Measurements from ENCODE around the gene GRM5. TPM values are rescaled to one million over a fixed set of nuclear protein-coding genes. Genes with fewer than 3 reads are reported as not detected.
A peak's percentile ranks its signal among the peaks of the same experiment; 100 is the strongest.

GRM5 gene
- total and polyA plus RNA-seq, 2 donors (not counting 1 experiment from before 2014, with no cell fraction given), result 0.01 TPM; not detected in 1

GRCh38 chr11:88575916-88576315, 489.9 kb downstream of the GRM5 start:
- Histone ChIP-seq H3K9ac (ENCODE audit: insufficient read depth, low read length) (no peak overlapping the region), H3K4me2 (ENCODE audit: extremely low read depth, insufficient read depth, low read length) (no peak overlapping the region), H3K36me3 (ENCODE audit: control insufficient read depth, insufficient read depth, low read length) (no peaks in the 10 kb centered on the region), H3K27me3 (ENCODE audit: control insufficient read depth, insufficient read depth, low read length) (peaks cover 2% of the 10 kb centered on the region), H3K9me3 (ENCODE audit: control insufficient read depth, insufficient read depth, low read depth, low read length) (no peaks in the 10 kb centered on the region), H3K79me2 (ENCODE audit: control insufficient read depth, insufficient read depth, low read length) (no peaks in the 10 kb centered on the region), H3K27ac (ENCODE audit: insufficient read depth, low read length) (no peak overlapping the region), H2AFZ (ENCODE audit: low read length) (no peak overlapping the region), H3K4me1 (ENCODE audit: control insufficient read depth, extremely low read depth, insufficient read depth, low read length) (no peaks in the 10 kb centered on the region), H3K4me3 (replicated peaks in 1 of 4; ENCODE audit: control extremely low read depth in 1 of 4, insufficient read depth in 1 of 4, low read depth in 3 of 4, low read length in 4 of 4) (no peak overlapping the region), H4K20me1 (ENCODE audit: control insufficient read depth, extremely low read depth, insufficient read depth, low read length) (no peaks in the 10 kb centered on the region)
- TF ChIP-seq EZH2 (IDR thresholded peaks at IDR 0.05; ENCODE audit: low read length, missing control alignments), result no peak
- DNase-seq (ENCODE audit: low read depth in 2 of 2), result no peak

DNA sequence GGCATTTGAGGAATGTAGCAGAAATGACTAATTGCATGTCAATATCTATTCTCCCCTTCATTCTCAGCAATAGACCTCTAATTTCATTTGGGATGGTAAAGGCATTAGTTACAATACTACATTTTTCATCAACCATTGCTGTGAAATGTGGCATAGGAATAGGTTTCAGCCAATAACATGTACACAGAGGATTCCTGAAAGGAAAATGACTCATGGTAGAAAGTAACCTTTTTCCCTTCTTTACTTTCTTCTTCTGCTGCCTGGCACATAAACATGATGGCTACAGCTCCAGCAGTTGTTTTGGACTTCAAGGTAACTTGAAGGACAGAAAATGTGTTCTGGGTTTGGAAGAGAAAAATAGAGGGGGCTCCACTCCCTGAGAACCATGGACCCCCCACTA, 496.4 kb downstream of the GRM5 start:
- Histone ChIP-seq H3K27ac (ENCODE audit: insufficient read depth, low read length) (no peak overlapping the region), H3K4me3 (replicated peaks in 1 of 4; ENCODE audit: control extremely low read depth in 1 of 4, insufficient read depth in 1 of 4, low read depth in 3 of 4, low read length in 4 of 4) (no peak overlapping the region), H3K79me2 (ENCODE audit: control insufficient read depth, insufficient read depth, low read length) (no peaks in the 10 kb centered on the region), H3K36me3 (ENCODE audit: control insufficient read depth, insufficient read depth, low read length) (no peaks in the 10 kb centered on the region), H3K4me2 (ENCODE audit: extremely low read depth, insufficient read depth, low read length) (no peak overlapping the region), H2AFZ (ENCODE audit: low read length) (no peak overlapping the region), H3K4me1 (ENCODE audit: control insufficient read depth, extremely low read depth, insufficient read depth, low read length) (no peaks in the 10 kb centered on the region), H3K27me3 (ENCODE audit: control insufficient read depth, insufficient read depth, low read length) (no peaks in the 10 kb centered on the region), H4K20me1 (ENCODE audit: control insufficient read depth, extremely low read depth, insufficient read depth, low read length) (no peaks in the 10 kb centered on the region), H3K9me3 (ENCODE audit: control insufficient read depth, insufficient read depth, low read depth, low read length) (no peaks in the 10 kb centered on the region), H3K9ac (ENCODE audit: insufficient read depth, low read length) (no peak overlapping the region)
- no peak for DNase-seq (ENCODE audit: low read depth in 2 of 2)
- TF ChIP-seq, protein P1, sequence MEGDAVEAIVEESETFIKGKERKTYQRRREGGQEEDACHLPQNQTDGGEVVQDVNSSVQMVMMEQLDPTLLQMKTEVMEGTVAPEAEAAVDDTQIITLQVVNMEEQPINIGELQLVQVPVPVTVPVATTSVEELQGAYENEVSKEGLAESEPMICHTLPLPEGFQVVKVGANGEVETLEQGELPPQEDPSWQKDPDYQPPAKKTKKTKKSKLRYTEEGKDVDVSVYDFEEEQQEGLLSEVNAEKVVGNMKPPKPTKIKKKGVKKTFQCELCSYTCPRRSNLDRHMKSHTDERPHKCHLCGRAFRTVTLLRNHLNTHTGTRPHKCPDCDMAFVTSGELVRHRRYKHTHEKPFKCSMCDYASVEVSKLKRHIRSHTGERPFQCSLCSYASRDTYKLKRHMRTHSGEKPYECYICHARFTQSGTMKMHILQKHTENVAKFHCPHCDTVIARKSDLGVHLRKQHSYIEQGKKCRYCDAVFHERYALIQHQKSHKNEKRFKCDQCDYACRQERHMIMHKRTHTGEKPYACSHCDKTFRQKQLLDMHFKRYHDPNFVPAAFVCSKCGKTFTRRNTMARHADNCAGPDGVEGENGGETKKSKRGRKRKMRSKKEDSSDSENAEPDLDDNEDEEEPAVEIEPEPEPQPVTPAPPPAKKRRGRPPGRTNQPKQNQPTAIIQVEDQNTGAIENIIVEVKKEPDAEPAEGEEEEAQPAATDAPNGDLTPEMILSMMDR (conservative IDR thresholded peaks at IDR 0.05 in 1 of 2, IDR thresholded peaks at IDR 0.05 in 1 of 2; ENCODE audit: low read depth in 1 of 2, low read length in 2 of 2), result no peak
- no peak for TF ChIP-seq EZH2 (IDR thresholded peaks at IDR 0.05; ENCODE audit: low read length, missing control alignments)

- peak; percentile 70 to 80 for DNase-seq (ENCODE audit: low read depth in 2 of 2)
- Histone ChIP-seq H3K36me3 (ENCODE audit: control insufficient read depth, insufficient read depth, low read length) (no peaks in the 10 kb centered on the region), H2AFZ (ENCODE audit: low read length) (no peak overlapping the region), H4K20me1 (ENCODE audit: control insufficient read depth, extremely low read depth, insufficient read depth, low read length) (no peaks in the 10 kb centered on the region), H3K9me3 (ENCODE audit: control insufficient read depth, insufficient read depth, low read depth, low read length) (no peaks in the 10 kb centered on the region), H3K9ac (ENCODE audit: insufficient read depth, low read length) (no peak overlapping the region), H3K79me2 (ENCODE audit: control insufficient read depth, insufficient read depth, low read length) (no peaks in the 10 kb centered on the region), H3K4me2 (ENCODE audit: extremely low read depth, insufficient read depth, low read length) (peak overlapping the region; percentile 69), H3K4me1 (ENCODE audit: control insufficient read depth, extremely low read depth, insufficient read depth, low read length) (peaks cover 11% of the 10 kb centered on the region), H3K27ac (ENCODE audit: insufficient read depth, low read length) (peak overlapping the region; percentile 79), H3K4me3 (replicated peaks in 1 of 4; ENCODE audit: control extremely low read depth in 1 of 4, insufficient read depth in 1 of 4, low read depth in 3 of 4, low read length in 4 of 4) (no peak overlapping the region), H3K27me3 (ENCODE audit: control insufficient read depth, insufficient read depth, low read length) (no peaks in the 10 kb centered on the region)
- no peak for TF ChIP-seq EZH2 (IDR thresholded peaks at IDR 0.05; ENCODE audit: low read length, missing control alignments)
- TF ChIP-seq, protein P1 (conservative IDR thresholded peaks at IDR 0.05 in 1 of 2, IDR thresholded peaks at IDR 0.05 in 1 of 2; ENCODE audit: low read depth in 1 of 2, low read length in 2 of 2), result no peak
Measured at GRCh38 chr11:88555829-88556202, 510.0 kb downstream of the GRM5 start.
